GM21529 (cell line): ENCODE measurements around the gene TBC1D28.
A peak's percentile ranks its signal among the peaks of the same experiment; 100 is the strongest.
"Not testable (repeated sequence)": the region's sequence is repeated elsewhere in the genome, so short reads cannot be mapped to it uniquely, and the experiment has no call there.

Experiments used
- ATAC-seq: cut with Tn5 transposase; IDR thresholded peaks from one replicate; pipeline ENCODE4 v1.9.1; 2021; ENCODE audit not compliant: unreplicated experiment

TBC1D28 gene

DNA sequence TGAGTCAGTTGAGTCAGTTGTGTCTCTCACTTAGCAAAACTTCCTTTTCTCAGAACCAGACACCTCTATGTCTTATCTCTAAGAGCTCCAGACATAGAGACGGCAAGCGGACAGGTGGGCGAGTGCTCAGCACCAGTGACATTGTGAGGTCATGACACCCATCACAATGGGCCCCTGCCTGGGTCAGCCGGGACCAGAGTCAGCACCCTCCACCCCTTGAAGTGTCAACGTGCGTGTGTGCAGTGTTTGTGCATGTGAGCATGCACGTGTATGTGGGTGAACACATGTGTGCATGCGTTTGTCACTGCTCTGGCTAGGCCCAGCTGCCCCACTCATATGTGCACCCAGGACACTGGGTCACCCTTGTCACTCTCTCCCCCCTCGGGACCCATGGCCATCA, at the start of gene TBC1D28:
Gene TBC1D28 (minus strand): TSS at position 101 of the 400 bp plus-strand sequence. CDS start 3,039 bp downstream, outside the sequence.
- ATAC-seq = not testable (repeated sequence)

DNA sequence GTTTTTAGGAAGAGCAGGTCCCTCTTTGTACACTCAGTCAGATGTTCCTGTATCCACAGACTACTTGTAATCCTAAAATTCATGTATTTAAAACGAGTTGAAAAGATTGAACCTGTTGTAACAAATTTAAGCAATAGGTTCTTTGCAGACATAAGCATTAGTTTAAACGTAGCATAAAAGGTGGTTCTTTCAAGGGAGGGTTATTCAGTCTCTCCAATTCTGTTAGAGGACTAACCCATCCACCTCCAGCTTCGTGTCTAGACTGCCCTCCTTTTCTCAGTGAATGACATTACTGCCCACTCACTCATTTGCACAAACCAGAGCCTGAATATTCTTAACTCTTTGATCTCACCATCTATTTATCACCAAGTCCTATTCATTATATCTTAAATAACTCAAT, 38.5 kb upstream of the TBC1D28 start:
- peak; percentile 3 for ATAC-seq

DNA sequence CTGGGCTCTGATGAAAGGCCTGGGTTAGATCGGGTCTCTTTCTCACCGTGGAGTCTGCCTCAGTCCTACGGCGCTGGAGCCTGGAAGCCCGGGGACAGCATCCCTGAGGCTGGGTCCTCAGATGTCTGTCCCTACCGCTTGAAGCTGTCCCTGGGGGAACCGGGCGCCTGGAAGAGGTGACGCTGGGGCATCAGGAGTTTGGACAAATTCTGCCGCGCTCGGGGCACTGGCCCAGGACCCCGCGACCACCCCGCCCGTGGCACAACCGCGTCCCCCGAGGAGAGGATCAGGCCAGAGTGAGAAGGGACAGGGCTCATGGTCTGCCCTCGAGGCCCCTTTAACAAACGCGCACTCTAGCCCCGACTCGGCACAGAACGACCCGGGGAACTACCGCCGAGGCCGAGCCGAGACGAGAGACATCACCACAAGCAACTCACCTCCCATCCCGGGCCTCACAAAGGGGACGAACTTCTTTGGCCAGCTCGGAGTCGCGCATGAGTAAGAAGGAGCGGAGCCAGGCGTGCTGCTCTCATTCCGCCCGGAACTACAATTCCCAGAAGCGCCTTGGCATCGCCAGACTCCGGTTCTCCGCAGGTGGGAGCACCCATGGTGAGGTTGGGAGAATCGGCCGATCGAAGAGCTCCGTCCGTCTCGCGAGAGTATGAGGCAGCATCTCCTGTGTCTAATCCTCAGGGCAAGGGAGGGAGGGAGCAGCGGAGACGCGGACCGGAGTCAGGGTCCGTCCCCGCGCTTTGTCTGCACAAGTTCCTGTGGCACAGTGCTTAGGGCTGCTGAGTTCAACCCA, 37.8 kb upstream of the TBC1D28 start, which contains the start of gene FOXO3B:
Gene FOXO3B (minus strand): TSS at position 548 of the 805 bp plus-strand sequence. CDS start 663 bp downstream, outside the sequence.
- peak; percentile 97 for ATAC-seq

DNA sequence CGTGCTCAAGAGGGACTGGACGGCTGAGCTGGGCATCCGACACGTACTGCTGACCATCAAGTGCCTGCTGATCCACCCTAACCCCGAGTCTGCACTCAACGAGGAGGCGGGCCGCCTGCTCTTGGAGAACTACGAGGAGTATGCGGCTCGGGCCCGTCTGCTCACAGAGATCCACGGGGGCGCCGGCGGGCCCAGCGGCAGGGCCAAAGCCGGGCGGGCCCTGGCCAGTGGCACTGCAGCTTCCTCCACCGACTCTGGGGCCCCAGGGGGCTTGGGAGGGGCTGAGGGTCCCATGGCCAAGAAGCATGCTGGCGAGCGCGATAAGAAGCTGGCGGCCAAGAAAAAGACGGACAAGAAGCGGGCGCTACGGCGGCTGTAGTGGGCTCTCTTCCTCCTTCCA, 33.2 kb upstream of the TBC1D28 start:
- ATAC-seq = not testable (repeated sequence)

DNA sequence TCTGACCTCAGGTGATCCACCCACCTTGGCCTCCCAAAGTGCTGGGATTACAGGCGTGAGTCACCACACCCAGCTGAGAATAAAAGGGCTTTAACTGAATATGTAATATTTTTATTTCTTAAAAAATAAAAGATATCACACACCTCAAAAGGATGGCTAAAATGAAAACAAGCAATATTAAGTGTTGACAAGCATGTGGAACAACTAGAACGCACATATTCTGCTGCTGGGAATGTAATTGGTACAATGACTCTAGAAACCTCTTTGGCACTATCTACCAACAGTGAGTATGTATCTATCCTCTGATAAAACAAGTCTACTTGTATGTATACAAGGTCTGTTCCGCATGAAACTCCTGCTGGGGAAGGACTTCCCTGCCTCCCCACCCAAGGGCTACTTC, 32.7 kb upstream of the TBC1D28 start:
- ATAC-seq = not testable (repeated sequence)

DNA sequence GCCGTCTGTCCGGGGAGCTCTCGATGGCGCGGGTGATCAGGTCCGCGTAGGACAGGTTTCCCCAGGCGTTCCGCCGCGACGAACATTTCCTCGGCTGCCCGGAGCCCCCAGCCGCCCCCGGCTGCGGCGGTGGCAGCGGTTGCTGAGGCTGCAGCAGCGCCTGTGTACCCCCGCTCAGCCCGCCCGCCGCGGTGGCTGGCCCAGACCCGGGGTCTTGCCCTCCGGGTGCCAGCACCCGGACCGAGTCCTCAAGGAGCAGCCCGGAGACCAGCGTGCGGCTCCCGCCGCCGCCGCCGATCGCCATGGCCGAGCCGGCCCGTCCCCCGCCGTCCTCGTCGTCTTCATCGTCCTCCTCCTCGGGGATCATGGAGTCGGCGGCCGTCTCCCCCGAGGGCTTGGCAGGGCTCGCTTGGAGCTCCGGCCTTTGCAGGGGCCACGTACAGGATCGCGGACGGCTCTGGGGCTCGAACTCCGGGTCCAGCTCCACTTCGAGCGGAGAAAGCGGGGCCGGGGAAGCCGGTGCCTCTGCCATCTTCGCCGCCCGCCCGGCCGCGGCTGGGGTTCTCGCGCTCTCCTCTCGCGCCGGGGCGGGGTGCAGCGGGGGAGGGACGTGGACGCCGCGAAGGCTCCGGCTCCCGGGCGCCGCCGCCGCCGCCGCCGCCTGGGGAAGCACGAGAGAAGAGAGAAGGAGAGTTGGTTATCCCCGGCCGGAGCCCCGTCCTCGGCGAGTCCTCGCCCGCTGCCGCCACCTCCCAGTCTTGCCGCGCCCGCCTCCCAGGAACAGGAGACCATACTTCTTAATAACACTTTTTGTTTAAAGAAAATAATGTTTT, 28.4 kb upstream of the TBC1D28 start:
- not testable (repeated sequence) for ATAC-seq

DNA sequence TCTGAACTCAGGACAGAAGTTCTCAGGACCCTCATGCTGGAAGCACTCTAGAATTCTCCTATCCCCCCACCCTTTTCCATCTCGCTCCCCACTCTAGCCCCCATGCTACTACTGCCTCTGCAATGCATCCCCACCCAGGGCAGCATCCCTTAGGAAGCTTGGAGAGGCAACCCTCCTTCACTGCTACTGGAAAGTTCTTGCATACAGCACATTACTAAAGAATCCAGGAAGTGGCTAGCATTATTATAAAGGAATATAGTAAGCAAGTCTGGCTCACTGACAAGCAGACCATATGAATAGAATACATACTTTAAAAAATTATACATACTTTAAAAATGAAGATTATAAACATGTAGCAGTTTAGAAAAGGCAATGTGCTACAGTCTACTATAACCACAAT, 24.4 kb upstream of the TBC1D28 start:
- ATAC-seq = not testable (repeated sequence)

DNA sequence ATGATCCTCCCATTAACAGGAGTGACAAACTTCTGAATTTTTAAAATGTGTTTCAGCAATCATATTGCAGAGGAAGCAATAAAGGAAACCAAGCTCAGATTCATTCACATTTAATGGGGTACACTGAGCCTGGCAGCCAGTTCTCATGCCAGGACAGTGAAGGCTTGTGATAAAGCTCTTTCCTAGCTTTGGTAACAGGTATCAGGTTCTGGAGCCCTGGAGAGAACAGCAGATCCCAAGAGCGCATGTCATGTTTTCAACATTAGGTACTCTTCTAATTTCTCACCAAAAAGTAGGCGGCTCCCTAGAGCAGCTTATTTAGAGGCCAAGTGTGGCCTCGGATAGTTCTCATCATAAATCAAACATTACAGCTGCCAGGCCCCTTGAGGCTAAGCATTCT, 23.3 kb upstream of the TBC1D28 start:
- ATAC-seq = not testable (repeated sequence)

DNA sequence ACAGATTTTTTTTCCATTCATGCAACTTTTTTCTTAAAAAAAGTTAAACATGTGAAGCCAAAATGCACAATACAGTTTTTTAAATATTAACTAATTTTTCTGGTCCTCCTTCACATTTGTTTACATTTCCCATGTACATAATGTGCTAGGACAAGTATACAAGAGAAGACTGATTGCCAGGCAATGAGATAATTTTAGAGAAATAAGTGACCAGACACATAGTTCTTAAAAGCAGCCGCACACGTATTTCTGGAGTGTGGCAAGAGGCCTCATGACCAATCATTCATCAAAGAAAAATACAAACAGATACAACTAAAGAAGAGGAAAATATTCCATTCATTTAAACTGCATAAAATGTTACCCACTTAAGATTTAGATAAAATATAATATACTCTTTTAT, 22.1 kb upstream of the TBC1D28 start:
- ATAC-seq = not testable (repeated sequence)

DNA sequence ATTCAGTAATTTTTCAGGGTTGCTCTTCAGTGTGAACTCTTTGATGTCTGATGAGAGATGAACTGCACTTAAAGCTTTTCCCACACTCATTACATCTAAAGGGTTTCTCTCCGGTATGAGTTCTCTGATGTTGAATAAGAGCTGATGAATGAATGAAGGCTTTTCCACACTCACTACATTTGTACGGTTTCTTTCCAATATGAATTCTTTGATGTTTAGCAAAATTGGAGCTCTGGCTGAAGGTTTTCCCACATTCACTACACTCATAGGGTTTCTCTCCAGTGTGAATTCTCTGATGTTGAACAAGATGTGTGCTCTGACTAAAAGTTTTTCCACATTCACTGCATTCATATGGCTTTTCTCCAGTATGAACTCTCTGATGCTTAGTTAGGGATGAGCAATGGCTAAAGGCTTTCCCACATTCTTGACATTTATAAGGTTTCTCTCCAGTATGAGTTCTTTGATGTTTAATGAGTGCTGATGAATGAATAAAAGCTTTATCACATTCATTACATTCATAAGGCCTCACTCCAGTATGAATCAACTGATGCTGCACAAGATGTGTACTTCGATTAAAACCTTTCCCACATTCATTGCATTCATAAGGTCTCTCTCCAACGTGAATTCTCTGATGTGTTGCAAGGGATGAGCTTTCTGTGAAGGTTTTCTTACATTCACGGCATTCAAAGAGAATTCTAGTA, 17.9 kb upstream of the TBC1D28 start:
- not testable (repeated sequence) for ATAC-seq

DNA sequence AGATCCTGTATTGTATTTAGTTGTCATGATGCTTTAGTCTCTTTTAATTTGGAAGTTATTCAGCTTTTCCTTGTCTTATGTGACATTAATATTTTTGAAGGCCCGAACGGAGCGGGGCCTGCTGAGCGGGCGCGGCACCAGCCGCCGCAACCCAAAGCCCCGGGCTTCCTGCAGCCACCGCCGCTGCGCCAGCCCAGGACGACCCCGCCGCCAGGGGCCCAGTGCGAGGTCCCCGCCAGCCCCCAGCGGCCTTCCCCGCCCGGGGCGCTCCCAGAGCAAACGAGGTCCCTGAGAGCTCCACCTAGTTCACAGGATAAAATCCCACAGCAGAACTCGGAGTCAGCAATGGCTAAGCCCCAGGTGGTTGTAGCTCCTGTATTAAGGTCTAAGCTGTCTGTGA, 5.9 kb upstream of the TBC1D28 start:
- ATAC-seq = not testable (repeated sequence)

DNA sequence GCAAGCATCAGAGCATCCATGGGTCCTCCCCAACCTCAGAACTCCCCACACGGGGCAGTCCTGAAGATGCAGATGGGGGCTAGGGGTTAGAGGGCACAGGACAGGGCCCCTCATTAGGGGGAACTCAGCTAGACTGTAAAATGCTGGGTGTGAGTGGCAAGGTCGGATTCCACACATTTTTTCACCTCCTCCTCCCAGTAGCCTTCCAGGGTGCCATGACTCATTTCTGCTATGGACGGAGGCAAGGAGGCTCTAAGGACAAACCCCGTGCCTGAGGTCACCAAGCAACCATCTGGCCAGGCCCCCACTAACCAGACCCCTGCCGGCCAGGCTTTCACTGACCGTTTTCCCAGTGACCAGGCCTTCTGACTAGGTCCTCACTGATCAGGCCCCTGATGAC, 1.1 kb downstream of the TBC1D28 start:
- not testable (repeated sequence) for ATAC-seq

DNA sequence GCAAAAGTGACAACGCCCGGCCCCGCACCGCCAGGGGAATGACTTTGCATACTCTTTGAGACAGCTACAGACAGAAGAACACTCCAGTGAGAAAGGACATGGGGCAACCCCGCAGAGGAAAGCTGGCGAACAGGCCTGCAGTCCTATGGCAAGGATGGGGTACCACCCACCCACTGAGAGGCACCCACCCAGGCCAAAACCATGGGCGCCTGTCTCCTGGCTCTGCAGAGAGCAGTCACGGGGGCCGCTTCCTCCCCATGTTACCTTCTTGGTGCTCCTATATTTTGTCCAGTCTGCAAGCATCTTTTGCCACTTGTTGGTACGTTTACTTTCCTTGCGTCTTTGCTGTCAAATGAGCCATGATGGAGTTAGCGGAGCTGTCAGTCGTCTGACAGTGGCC, 5.8 kb downstream of the TBC1D28 start:
- ATAC-seq = not testable (repeated sequence)

DNA sequence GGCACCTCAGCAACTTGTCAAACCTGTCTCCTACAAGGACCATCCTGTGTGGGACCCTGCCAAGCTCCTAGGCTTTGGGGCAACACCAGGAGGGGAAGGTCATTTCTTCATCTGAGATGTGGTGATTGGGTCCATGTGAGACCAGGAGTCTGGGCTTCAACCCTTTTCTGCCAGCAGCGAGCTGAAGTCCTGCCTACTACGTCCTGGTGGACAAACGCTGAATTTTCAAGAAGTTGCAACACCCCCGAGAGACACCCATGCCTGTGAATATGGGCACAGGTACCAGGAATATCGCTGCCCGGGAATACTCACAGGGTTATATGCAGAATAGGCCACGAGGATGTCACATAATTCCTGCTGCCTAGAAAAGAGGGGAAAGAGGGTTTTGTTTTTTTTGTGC, 8.0 kb downstream of the TBC1D28 start:
- not testable (repeated sequence) for ATAC-seq

DNA sequence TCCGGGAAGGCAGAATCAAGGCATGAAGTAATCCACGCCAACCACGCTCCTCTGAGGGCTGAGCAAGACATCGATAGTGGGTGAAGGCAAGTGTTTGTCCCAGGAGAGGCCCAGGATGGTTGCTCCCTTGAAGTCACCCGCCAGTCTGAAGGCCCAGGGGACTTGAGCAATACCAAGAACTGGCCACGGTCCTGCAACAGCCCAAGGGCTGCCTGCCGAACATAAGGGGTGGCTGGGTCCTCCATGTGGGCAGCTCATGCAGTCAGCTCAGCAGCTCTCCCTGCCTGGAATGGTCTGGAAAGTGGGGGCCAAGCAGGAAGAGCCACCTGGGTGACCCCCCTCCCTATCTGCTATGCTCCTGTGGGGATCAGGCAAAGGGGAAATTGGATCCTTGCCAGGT, 8.4 kb downstream of the TBC1D28 start:
- not testable (repeated sequence) for ATAC-seq

DNA sequence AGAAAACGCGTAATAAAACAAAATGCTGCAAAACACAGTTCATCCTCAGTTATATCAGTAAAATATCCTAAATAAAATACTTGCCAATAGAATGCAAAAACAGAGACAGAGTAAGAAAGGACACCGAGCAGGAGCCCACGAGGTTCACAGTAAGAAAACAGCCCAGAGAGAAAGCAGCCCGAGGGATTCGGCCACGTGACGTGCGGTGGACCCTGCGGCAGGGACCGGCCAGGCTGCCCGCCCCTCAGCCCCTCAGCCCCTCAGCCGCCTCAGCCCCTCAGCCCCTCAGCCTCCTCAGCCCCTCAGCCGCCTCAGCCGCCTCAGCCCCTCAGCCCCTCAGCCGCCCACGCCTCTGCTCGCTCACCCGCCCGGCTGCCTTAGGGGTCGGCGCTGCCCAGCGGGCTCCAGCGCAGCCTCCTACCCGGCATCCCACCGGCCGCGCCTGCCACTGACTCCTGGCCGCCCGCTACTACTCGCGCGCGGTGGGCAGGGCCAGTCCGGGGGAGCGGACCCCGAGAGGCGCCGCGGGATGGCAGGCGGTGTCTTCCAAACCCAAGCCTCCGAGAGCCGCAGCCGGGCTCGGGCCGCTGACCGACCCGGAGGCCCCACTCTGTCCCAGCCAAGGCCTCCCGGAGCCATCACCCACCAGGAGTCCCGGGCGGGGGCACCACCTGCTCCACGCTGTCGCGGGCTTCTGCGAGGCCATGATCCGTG, 9.5 kb downstream of the TBC1D28 start:
- ATAC-seq = not testable (repeated sequence)

DNA sequence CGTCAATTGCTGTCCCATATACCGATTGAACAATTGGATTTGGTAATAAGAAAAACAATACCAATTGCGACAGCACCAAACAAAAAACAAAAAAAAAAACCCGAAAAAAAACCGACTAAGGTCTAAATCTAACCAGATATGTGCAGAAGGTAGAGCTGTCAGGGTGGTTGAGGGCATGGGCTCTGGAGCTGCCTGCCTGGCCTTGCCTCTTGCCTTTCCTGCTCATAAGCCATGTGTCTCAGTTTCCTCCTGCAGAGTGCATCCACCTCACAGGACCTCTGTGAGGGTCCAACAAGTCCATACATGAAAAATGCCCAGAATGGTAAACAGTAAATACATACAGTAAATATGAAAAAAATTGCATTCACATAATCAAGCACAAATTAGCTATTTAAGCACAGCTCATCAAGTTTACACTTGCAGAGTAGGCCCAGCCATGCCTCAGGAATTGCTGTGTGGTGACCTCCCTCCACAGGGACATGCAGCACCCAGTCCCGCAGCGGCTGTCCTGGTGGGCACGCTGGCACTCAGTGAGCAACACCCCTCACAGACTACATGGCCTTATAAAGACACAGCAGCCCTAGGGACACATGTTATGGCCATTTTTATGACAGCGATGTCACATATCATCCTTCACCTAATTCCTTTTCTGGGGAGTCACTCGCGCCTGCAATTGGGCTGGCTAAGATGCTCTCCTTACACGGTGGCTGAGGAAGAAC, 17.9 kb downstream of the TBC1D28 start:
- no peak for ATAC-seq

DNA sequence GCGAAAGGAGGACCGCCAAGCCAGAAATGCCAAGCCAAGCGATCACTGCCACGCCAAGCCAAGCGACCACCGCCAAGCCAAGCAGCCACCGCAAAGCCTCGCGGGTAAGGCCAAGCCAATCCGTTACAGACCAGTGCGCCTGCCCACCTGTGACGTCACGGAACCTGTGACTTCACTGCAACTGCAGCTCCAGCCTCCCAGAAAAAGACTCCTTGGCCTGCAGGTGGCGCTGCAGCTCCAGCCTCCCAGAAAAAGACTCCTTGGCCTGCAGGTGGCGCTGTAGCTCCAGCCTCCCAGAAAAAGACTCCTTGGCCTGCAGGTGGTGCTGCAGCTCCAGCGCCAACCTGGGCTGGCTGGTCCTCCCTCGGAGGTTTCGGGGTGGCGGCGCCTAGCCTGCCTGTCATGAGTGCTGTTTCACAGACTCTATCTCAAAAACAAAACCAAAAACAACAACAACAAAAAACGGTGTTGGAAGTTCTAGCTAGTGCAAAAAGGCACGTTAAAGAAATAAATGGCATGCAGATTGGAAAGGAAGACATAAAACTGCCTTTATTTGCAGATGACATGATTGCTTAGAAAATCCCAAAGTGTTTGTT, 18.6 kb downstream of the TBC1D28 start:
- ATAC-seq = peak; percentile 86

DNA sequence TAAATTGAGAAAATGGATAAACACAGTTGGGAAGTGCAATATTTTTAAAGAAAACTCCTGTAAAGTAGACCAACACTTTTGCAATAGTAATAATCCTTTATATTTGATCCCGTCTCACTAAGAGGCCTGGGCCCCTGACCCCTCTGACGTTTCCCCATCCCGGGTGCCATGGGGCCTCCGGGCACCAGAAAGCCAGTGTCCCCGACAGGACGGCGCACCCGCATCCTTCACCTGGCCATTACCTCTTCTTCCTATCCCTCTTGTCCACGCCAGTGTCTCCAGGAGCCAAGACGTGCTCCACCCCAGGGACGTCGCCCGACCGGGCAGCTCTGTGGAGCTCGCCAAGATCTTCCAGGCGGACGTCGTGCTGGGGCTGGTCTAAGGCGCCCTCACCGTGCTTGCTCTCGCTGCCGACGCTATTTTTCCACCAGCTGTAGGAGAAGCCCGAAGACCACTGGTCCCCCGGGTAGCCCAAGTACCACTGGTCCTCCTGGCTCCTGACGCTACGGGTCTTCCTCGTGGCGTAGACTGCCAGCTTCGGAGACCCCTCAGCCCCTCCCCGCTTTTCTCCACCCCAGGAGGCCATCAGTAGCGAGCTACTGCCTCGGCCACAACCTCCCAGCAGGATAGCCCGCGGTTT, 19.2 kb downstream of the TBC1D28 start:
- peak; percentile 25 for ATAC-seq
